A172 (cell line): ENCODE results near the gene SH3RF3. TPM values are rescaled to one million over a fixed set of nuclear protein-coding genes. Genes with fewer than 3 reads are reported as not detected.
"Not testable (repeated sequence)": the region's sequence is repeated elsewhere in the genome, so short reads cannot be mapped to it uniquely, and the experiment has no call there.

Experiments
- DNase-seq: peaks from one replicate; pipeline ENCODE4 v3.0.0-alpha.2; 2015; ENCODE audit warnings: low spot score
- total RNA-seq: library from RNA; depleted of rRNA; stranded (reverse); fragments of >200 nt; shearing (Covaris generic); gene quantifications from 2 replicates; pipeline ENCODE4 v1.2.3, GENCODE V29; 2014

SH3RF3 gene
- total RNA-seq, 1 experiment from 2014 or later, result 3.6 TPM

GRCh38 chr2:109217362-109218086 is 88.5 kb downstream of the SH3RF3 start:
- peak; percentile 67 for DNase-seq

GRCh38 chr2:109218087-109218791 is 89.2 kb downstream of the SH3RF3 start:
- peak; percentile 59 for DNase-seq

GRCh38 chr2:109218792-109219126 is 89.8 kb downstream of the SH3RF3 start:
- DNase-seq, result no peak

GRCh38 chr2:109220860-109221259 is 91.9 kb downstream of the SH3RF3 start:
- DNase-seq, result no peak

- DNase-seq, result not testable (repeated sequence)
Observed at GRCh38 chr2:109221316-109221715, 92.3 kb downstream of the SH3RF3 start.

- no peak for DNase-seq
Observed at GRCh38 chr2:109222422-109222821, 93.4 kb downstream of the SH3RF3 start.

GRCh38 chr2:109222825-109223471 is 93.9 kb downstream of the SH3RF3 start:
- DNase-seq, result no peak

- no peak for DNase-seq
Observed at GRCh38 chr2:109223490-109223889, 94.5 kb downstream of the SH3RF3 start.

GRCh38 chr2:109224341-109224740 is 95.3 kb downstream of the SH3RF3 start:
- not testable (repeated sequence) for DNase-seq

- DNase-seq, result no peak
Observed at GRCh38 chr2:109225170-109225782, 96.3 kb downstream of the SH3RF3 start.

GRCh38 chr2:109226128-109226527 is 97.1 kb downstream of the SH3RF3 start:
- DNase-seq, result no peak

- DNase-seq, result no peak
Observed at GRCh38 chr2:109226622-109227021, 97.6 kb downstream of the SH3RF3 start.

GRCh38 chr2:109229094-109229675 is 100.2 kb downstream of the SH3RF3 start:
- no peak for DNase-seq

GRCh38 chr2:109230941-109231420 is 102.0 kb downstream of the SH3RF3 start:
- no peak for DNase-seq

- DNase-seq, result no peak
Observed at GRCh38 chr2:109231428-109231827, 102.4 kb downstream of the SH3RF3 start.

- no peak for DNase-seq
Observed at GRCh38 chr2:109231996-109232705, 103.1 kb downstream of the SH3RF3 start.

- no peak for DNase-seq
Observed at GRCh38 chr2:109232909-109233308, 103.9 kb downstream of the SH3RF3 start.

GRCh38 chr2:109233643-109234042 is 104.6 kb downstream of the SH3RF3 start:
- DNase-seq, result no peak

GRCh38 chr2:109234355-109234754 is 105.3 kb downstream of the SH3RF3 start:
- no peak for DNase-seq

GRCh38 chr2:109236147-109236546 is 107.1 kb downstream of the SH3RF3 start:
- no peak for DNase-seq

- DNase-seq, result no peak
Observed at GRCh38 chr2:109237792-109238191, 108.8 kb downstream of the SH3RF3 start.
